HG03457 (cell line): Measurements from ENCODE around the gene TBC1D5.
"Not testable (repeated sequence)": the region's sequence is repeated elsewhere in the genome, so short reads cannot be mapped to it uniquely, and the experiment has no call there.

Source experiments
- ATAC-seq: cut with Tn5 transposase; IDR thresholded peaks from one replicate; pipeline ENCODE4 v1.9.1; 2021; ENCODE audit warnings: moderate number of reproducible peaks; ENCODE audit not compliant: unreplicated experiment

Gene TBC1D5

GRCh38 chr3:17372362-17373210 lies 369.8 kb downstream of the TBC1D5 start:
- no peak for ATAC-seq

GRCh38 chr3:17369973-17370372 lies 372.5 kb downstream of the TBC1D5 start:
- no peak for ATAC-seq

DNA sequence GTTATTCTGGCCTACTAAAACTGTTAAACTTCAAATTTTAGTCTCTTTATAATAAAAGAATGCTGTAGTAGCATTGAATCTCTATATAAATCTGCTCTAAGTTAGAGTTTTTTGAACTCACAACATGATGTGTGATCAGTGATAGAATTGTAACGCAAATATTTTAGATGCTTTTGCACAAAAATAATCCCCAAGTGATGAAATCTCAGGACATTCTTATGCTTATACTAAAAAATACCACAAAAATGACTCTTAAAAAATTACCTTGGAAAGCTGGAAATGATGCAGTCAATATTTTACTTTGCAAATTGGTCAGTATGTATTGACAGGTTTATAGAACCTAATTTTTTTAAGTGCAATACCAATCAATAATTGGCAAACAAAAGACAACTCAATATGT lies 375.3 kb downstream of the TBC1D5 start:
- no peak for ATAC-seq

- ATAC-seq: no peak
These were observed 381.4 kb downstream of the TBC1D5 start for GRCh38 chr3:17360991-17361390.

DNA sequence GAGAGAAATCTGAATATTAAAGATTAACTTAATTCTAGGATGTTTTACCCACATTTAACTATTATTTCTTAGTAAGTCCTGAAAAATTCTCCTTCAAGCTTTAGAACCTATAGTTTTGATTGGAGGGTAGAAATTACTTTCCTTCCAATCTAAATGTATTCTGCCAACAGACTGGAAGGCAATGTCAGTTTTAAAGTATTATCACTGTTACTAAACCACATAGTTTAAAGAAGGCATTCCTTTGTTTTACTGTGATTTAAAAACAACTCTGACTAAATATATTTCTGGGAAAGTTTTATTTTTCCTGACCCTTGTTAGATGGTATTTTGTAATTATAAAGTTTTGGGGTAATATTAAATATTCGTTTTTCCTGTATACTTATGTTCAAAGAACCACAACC lies 382.5 kb downstream of the TBC1D5 start:
- no peak for ATAC-seq

DNA sequence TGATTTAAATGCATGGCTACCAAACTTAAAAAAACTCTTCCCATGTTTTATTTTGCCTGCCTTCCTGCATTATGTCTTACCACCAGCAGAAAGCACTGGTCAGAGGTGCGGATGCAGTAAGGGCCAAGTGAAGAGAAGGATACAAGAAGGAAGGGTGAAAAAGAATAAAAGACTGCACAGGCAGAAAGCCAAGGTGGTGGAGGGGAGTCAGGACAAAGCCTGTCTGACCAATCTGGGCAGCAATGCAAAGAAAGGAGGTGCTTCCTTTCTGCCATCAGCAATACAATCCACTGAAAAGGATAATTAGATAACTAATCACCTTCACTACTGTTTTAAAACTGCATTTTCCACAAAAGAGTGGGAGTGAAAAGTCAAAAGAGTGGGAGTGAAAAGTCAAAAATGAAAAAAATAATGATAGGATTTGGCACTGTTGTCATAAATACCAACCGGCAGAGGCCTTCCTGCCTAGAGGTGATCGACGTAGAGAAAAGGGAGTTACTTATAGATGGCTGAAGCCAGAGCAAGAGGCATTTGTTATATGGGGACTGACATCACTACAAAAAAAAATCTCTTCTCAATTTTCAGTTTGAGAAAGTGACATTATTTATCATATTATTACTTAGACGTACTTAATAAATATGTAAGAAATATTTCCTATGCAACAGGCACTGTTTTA lies 385.3 kb downstream of the TBC1D5 start:
- ATAC-seq: no peak

DNA sequence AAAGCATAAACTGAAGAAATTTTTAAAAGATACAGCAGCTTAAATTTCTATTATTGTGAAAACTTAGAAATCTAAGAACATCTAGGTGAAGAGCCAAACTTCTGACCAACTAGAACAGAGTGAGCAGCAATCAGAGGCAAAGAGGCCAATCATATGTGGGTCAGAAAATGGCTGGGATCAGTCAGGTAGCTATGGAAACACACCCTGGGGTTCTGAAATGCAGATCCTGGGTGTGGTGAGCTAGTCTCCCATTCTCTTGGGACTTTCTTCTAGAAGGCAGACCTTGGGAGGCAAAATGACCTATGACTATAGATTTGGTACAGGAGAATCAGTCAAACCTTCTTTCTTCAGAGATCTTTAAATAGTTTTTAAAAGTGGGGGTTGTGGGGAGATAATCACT lies 385.8 kb downstream of the TBC1D5 start:
- ATAC-seq: no peak

DNA sequence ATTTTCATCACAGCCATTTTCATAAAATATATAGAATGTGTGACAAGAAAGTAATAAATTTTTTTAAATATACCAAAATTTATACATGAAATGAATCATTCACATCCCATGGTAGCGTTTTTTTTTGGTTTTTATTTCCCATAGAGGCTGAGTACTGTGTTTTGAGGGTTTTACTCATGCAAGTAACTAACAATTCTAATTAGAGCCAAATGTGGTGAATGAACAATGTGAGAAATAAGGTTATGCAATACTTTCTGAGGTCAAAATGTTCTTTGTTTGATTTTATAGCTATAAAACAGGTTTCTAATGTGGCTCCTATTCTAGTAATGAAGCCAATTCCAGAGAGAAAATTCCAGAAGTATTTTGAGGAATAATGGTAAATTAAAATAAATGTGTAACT lies 386.8 kb downstream of the TBC1D5 start:
- ATAC-seq: no peak

DNA sequence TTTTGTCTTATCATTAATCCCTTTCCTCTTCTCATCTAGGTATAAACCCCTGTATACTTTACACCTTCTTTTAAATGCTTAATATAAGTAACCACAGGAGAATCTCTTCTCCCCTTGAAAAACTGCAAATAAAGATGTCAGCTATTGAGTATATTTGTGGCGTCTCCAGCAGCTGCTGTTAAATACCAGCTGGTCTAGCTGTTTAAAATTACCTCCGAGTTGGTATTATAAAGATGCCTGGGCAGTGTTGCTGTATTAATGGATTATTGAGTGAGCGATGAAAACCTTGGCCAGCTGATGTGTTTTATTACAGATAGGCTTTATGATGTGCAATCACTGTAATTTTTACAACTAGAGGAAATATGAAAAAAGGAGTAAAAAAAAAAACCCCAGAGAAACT lies 388.1 kb downstream of the TBC1D5 start:
- ATAC-seq: no peak

GRCh38 chr3:17352620-17353019 lies 389.8 kb downstream of the TBC1D5 start:
- ATAC-seq: no peak

DNA sequence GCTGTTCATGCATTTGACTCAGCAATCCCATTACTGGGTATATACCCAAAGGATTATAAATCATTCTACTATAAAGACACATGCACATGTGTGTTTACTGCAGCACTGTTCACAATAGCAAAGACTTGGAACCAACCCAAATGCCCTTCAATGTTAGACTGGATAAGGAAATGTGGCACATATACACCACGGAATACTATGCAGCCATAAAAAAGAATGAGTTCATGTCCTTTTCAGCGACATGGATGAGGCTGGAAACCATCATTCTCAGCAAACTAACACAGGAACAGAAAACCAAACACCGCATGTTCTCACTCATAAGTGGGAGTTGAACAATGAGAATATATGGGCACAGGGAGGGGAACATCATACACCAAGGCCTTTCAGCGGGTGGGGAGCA lies 391.2 kb downstream of the TBC1D5 start:
- not testable (repeated sequence) for ATAC-seq

- no peak for ATAC-seq
These were observed 393.3 kb downstream of the TBC1D5 start for GRCh38 chr3:17349093-17349492.

DNA sequence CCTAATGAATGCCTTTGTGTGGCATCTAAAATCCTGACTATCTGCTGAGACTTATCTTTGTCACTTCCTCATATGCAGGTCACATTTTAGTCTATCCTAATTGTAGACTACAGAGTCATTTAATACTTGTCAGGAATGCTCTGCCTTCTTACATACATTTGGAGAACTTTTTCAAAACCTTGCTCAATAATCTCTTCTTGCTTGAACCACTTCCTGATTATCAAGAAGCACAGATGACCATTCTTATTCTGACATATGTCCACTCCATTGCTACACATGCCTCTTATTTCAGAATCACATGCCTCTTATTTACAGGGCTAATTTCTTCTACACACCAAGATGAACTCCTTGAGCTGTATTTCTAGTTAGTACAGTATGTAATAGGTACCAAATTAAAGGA lies 400.3 kb downstream of the TBC1D5 start:
- no peak for ATAC-seq

DNA sequence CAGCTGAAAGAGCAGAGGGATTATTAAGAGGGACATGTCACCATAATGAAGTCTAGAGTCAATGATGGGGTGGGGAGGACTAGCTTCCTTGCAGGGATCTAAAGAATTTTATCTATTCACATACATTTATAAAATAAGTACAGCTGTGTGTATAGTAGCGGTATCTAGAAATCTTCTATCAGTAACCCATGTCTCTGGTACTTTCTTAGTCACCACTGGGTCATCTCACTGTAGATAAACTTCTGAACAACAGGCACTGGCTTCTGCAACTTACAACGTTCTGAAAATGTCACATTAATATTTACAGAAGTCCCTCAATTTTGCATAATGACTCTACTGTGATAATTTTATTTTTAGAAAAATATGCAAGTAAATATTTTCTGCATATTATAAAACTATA lies 401.7 kb downstream of the TBC1D5 start:
- no peak for ATAC-seq

DNA sequence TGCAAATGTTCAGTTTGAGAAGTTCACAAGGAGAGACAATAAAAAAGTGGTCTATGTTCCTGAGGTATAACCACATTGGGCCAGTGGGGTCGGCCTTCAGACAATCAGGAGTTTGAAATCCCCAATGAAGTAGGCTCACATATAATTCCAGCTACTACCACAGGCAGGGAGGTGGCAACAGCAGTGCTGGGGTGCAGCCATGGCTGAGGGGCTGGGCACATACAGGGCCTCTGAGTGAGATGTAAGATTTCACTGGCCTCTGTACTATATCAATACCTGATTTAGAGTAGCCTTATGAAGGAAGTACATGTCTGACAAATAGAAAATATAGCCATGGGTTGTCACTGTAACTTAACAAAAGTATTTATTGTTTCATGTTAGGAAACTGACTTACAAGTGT lies 402.2 kb downstream of the TBC1D5 start:
- ATAC-seq: no peak

DNA sequence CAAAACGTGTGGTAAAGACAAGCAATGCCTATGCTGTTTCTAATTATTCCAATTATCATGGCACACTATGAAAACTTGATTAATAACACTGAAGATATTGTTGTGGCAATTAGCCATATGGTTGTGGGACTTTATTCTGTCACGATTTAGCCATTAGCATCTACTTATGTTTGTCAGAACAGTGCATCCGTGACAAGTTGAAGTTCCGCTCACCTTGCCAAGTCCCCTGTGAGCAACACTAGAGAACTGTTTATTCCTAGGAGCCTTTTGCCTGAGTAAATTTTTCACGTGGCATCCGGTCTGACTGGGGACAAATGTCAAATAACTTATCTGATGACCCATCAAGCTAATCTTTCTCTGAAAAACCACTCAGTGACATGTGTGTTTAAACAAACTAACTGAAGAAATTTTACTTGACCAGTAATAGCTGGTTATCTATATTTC lies 403.3 kb downstream of the TBC1D5 start:
- ATAC-seq: no peak

GRCh38 chr3:17336291-17336690 lies 406.1 kb downstream of the TBC1D5 start:
- ATAC-seq: no peak

DNA sequence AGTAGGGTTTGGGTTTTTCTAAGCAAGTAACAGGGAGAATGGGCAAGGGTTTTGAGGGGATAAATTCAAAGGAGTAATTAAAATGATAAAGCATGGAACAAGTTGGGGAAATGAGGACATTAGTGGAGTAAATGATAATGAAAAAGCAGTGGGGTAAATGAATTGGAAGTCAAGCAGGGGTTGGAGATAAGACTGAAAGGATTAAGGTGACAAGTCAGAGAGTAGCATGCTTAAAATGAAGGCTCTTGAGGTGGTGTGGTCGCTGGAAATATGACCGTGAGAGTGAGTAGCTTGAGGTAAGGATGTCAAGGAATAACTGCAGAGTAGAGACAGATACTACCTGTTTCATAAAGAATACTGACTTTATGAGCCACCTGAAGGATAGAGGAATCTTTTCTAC lies 408.5 kb downstream of the TBC1D5 start:
- ATAC-seq: no peak

GRCh38 chr3:17333446-17333845 lies 409.0 kb downstream of the TBC1D5 start:
- no peak for ATAC-seq

DNA sequence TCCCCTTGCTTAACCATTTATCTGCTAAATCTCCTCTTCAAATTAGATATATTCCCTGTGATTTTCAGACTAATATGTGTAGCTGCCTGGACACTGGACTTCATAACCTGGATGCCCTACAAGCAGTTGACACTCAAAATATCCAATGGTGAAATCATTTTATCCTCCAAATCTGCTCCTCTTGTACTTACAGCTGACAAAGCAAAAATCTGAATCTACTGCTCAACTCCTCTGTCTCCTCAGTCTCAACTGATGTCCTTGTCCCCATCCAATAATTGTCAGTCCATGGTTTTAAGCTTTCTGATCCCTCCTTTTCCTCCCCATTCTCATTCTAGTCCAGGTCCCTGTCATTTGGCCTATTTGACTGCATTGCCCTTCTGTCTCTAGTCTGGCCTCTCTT lies 411.8 kb downstream of the TBC1D5 start:
- no peak for ATAC-seq

DNA sequence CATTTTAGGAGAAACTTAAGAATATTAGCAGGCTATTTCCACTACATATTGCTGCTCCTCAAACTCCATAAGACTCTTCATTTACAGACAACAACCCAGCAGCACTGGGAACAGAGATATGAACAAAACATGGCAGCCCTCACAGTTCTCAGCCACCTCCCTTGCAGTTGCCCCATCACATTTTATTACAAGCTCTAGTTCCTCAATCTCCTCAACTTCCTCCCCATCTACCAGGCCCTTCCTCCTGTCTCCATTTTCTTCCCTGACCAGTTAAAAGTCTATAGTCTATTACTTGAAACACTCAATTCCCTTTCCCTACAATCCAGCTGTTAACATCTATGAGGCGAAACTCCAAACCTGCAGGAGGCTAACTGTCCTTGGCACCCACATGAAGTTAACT lies 412.5 kb downstream of the TBC1D5 start:
- no peak for ATAC-seq

DNA sequence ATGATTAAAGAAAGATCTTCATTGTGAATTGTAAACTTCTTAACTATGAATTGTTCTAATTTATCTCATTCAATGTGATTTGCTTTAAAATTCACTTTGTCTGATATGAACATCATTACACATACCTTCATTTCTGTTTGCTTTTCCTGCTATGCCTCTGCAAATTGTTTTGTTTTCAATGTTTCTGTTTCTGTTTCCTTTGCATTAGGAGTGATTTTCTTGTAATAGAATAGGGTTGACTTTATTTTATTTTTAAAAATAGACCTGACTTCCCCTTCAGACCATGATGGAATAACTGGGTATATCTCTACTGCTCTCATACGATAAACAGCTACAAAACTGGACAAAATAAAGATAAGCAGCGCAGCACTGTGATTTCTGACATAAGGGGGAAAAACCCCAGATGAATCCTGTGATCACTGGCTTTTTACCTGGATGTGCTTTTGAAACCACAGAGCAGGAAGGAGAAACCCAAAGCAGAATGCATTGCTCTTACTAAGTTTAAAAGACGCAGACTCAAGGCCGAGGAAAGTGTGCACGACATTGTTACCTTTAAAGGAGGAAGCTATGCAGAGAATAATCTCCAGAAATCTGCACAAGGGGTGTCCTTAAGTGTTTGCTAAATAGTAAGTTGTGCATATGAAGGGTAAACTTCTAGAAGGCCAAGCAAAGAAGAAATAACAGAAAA lies 420.2 kb downstream of the TBC1D5 start:
- ATAC-seq: no peak
